Measurements from ENCODE around the gene PHLDB3.

DNA sequence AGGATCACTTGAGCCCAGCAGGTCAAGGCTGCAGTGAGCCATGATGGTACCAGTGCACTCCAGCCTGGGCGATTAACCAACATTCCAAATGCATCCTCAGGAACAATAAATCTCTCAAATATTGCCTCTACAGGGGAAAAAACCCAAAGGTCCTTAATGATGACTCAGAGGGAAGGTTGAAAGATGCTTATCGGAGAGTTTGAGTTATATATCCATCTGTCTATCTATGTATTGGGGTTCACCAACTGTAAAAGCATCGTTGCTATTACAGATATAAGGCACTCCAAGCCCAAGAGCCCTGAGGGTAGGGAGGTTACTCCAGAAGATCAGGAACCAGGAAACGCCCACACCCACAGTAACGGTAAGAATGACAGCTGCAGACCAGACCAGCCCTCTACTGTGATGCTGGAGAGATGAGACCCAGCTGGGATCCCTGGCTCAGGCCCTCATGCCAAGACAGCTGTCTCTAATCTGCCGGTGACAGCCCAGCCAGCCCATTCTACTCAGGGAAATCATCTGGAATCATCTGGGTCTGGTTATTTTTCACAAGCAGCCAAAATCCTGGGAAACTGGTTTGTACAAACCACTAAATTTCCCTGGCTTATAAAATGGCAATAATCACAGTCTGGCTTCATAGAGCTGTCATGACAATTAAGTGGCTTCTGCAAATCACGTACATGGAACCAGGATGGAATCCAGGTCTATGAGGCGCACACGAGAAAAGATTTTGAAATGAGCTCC lies 66.1 kb downstream of the PHLDB3 start:
- TF ChIP-seq, protein P1, sequence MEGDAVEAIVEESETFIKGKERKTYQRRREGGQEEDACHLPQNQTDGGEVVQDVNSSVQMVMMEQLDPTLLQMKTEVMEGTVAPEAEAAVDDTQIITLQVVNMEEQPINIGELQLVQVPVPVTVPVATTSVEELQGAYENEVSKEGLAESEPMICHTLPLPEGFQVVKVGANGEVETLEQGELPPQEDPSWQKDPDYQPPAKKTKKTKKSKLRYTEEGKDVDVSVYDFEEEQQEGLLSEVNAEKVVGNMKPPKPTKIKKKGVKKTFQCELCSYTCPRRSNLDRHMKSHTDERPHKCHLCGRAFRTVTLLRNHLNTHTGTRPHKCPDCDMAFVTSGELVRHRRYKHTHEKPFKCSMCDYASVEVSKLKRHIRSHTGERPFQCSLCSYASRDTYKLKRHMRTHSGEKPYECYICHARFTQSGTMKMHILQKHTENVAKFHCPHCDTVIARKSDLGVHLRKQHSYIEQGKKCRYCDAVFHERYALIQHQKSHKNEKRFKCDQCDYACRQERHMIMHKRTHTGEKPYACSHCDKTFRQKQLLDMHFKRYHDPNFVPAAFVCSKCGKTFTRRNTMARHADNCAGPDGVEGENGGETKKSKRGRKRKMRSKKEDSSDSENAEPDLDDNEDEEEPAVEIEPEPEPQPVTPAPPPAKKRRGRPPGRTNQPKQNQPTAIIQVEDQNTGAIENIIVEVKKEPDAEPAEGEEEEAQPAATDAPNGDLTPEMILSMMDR (IDR thresholded peaks at IDR 0.05) = no peak
- peak; percentile 85 for TF ChIP-seq CHD2 (IDR thresholded peaks at IDR 0.05; ENCODE audit: low read length, partially characterized antibody)
- TF ChIP-seq, protein P2, sequence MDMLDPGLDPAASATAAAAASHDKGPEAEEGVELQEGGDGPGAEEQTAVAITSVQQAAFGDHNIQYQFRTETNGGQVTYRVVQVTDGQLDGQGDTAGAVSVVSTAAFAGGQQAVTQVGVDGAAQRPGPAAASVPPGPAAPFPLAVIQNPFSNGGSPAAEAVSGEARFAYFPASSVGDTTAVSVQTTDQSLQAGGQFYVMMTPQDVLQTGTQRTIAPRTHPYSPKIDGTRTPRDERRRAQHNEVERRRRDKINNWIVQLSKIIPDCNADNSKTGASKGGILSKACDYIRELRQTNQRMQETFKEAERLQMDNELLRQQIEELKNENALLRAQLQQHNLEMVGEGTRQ (IDR thresholded peaks at IDR 0.05; ENCODE audit: borderline replicate concordance, low read depth, low read length) = no peak
- TF ChIP-seq EP300 (IDR thresholded peaks at IDR 0.05; ENCODE audit: borderline replicate concordance in 1 of 2, low read depth in 1 of 2, low read length in 1 of 2) = peak in 1 of 2 experiments; percentile 66; a peak in 1 of 4 replicates
- TF ChIP-seq, protein P3, sequence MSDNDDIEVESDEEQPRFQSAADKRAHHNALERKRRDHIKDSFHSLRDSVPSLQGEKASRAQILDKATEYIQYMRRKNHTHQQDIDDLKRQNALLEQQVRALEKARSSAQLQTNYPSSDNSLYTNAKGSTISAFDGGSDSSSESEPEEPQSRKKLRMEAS (IDR thresholded peaks at IDR 0.05; ENCODE audit: low read depth) = 0 out of 2 replicates have a peak, but pooled peaks have one; percentile 22

Data from SK-N-SH (cell line).